ENCODE results near the gene DNAH11.
"Not testable (repeated sequence)": the region's sequence is repeated elsewhere in the genome, so short reads cannot be mapped to it uniquely, and the experiment has no call there.

The DNAH11 gene

DNA sequence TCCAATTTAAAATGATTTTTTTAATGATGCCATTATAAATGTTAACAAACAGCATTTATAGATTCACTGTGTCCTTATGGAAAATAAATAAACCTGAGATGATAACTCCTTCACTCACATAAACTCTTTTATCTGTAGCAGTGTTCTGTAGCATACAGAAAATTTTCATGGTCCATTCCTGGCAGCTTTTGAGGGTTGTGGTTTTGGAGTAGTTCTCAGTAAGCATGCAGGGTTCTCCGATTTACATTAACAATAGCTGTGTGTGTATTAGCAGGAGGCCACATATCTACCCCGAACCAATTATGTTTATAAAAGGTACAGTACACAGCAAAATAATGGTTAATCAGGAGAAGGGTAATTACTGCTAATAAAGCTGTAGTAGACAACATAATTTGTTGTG, 240.2 kb downstream of the DNAH11 start:
- FAIRE-seq, result no peak

DNA sequence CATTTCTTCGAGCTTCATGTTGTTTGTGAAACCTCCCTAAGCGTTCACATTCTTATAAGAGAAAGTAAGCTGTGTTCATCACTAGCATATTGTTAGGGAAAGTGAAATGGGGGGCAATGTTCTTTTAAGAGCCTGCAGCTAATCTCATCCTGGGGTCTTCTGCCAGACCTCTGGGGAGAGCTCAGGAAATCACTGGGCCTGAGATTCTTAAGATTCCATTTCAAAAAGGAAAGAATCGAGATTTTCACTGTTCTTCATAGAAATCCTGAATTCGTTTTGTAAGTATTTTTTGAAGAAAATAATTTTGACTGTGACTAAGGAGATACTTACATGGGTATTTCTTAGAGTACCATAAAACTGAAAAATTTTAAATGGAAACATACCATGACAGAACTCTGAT, 242.2 kb downstream of the DNAH11 start:
- FAIRE-seq, result no peak

- no peak for FAIRE-seq
Measured at GRCh38 chr7:21805791-21806190, 263.0 kb downstream of the DNAH11 start.

DNA sequence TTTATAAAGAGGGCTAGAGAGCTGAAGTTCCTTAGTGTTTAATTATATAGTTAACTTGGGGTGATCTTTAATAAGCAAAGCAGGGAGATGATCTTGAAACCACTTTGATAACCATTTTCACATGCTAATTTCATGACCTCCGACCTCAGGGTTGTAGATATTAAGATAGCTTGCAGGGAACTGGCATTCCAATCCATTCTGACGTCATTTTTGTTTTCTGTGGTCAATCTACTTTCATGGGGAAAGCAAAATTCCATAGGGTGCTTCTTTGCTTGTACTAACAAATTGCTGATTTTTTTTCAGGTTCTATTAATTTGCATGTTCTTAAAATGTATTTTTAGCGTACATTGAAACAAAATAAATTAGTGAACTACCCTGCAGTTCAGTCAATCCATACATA, 263.5 kb downstream of the DNAH11 start:
- FAIRE-seq, result no peak

GRCh38 chr7:21819048-21819447, 276.2 kb downstream of the DNAH11 start:
- FAIRE-seq, result no peak

- no peak for FAIRE-seq
Measured at GRCh38 chr7:21828841-21829240, 286.0 kb downstream of the DNAH11 start.

DNA sequence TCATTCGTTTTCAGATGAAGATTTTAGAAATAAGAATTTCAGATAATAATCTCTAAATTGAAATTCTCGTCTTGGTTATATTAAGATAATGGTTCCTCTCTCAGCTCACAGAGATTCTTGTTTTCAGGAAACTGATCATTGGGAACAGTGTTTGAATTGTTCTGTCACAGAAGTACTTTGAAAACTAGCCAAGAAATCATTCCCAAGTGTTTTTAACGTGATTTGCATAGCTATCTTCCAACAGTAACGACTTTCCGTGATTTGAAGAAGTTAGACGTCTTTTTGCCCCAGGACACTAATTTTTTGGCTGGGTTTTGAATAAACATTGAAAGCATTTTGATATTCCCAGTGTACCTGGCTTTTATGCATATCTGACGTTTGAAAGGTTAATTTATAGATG, 286.9 kb downstream of the DNAH11 start:
- no peak for FAIRE-seq

DNA sequence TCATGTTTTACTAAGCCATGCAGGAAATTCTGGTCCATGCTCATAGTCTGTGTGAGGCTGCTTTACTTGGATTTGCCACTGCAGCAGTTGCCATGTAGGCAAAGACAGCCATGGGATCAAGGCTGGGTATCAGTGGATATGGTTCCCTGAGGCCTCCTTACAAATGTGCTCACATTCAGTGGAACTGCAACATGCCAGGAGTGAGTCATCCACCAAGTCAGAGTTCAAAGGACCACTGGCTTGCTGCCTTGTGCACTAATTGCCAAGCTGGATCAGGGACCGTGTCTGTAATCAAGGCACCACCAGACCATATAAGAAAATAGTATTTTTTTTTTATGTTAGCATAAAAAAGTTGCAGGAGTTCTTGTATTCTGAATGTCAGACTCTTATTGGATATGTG, 301.9 kb downstream of the DNAH11 start:
- no peak for FAIRE-seq

- no peak for FAIRE-seq
Measured at GRCh38 chr7:21850531-21851285, 307.9 kb downstream of the DNAH11 start.

DNA sequence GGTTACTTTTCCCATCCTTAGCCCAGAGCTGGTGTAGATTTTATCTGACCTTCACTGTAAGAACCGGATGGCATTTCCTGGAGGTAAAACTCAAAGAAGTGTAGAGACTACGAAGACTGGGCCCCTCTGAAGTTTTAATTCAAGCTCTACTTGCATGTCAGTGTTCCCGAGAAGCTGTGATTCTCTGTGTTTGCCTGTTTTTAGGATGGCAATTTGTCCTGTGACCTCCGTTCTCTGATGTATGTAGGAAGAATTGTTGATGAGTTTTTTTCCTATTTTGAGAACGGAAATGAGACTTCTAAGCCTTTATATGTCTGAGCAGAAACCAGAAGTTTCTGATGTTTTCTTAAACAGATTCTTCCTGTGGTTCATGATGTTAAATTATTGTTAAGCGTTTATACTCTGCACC, 308.7 kb downstream of the DNAH11 start:
- FAIRE-seq, result no peak

- FAIRE-seq, result not testable (repeated sequence)
Measured at GRCh38 chr7:21865631-21866204, 322.9 kb downstream of the DNAH11 start.

GRCh38 chr7:21866731-21867130, 323.9 kb downstream of the DNAH11 start:
- FAIRE-seq, result no peak

DNA sequence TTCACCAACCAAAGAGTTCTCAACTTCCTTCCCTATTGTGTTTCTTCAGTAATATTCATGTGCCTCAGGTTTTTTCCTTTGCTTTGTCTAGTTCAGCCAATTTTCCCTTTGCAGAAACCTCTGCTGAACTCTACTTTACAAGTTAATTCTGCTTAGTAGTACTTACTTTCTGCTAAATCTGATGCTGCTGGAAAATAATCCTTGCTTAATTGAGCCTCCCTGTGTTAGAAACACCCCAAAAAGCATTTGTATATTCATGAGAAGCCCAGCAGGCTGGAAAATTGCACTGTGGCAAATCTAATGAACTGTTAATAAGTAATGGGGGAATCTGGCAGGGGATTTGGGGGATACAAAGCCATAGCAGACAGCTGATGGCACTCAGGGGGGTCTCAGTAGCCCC, 324.4 kb downstream of the DNAH11 start:
- FAIRE-seq, result no peak

- no peak for FAIRE-seq
Measured at GRCh38 chr7:21867816-21868575, 325.2 kb downstream of the DNAH11 start.

- FAIRE-seq, result no peak
Measured at GRCh38 chr7:21868576-21868850, 325.7 kb downstream of the DNAH11 start.

GRCh38 chr7:21869785-21870402, 327.1 kb downstream of the DNAH11 start:
- no peak for FAIRE-seq

GRCh38 chr7:21883069-21883468, 340.2 kb downstream of the DNAH11 start:
- FAIRE-seq, result no peak

DNA sequence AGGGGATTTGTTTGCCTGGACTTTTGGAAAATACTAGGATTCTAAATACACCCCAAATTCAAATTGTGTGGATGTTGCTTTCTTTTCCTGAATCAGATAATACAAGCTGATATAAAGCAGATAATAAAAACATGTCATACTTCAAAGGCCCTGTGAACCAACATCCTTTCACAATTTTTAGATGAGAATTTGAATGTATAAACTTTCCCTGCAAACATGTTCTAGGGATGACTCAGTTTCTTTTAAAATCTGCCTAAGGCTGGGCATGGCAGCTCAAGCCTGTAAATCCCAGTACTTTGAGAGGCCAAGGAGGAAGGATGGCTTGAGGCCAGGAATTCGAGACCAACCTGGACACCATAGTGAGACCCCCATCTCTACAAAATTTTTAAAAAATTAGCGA, 340.7 kb downstream of the DNAH11 start:
- FAIRE-seq, result not testable (repeated sequence)

DNA sequence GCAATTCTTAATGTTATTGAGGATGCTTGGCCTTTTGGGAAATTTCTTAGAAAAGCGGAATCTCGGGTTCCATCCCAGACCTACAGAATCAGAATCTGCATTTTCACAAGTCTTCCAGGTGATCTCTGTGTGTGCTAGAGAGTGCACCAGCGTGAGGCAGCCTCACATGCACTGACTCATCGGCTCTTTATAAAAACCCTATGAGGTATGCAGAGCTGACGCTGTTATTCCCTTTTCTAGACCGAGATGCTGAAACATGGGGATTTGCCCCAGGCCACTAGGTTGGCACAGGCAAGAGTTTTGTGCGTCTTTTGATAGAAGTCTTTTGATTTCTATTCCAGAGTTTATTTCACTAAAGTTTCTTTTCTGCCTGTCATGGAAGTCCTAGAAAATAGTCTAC, 341.7 kb downstream of the DNAH11 start:
- FAIRE-seq, result no peak

- FAIRE-seq, result no peak
Measured at GRCh38 chr7:21886396-21886795, 343.6 kb downstream of the DNAH11 start.

- peak; percentile 15 for FAIRE-seq
Measured at GRCh38 chr7:21887353-21887752, 344.5 kb downstream of the DNAH11 start.

DNA sequence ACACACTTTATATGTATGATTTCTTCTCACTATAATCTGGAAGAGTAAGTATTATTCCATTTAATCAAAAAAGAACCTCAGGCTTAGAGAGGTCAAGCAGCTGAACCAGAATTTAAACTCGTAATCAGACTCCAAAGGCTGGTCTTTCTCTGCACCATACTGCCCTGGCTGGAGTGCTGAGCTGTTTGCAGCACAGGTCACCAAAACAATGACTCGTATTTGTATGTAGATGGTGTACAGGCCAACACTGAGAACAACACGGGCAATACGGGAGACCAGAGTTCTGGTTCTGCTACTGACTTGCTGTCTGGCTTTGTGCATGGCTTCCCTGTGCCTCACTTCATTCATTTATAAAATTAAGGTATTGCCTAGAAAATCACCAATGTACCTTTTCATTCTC, 344.9 kb downstream of the DNAH11 start:
- FAIRE-seq, result no peak

- no peak for FAIRE-seq
Measured at GRCh38 chr7:21891291-21891690, 348.5 kb downstream of the DNAH11 start.

DNA sequence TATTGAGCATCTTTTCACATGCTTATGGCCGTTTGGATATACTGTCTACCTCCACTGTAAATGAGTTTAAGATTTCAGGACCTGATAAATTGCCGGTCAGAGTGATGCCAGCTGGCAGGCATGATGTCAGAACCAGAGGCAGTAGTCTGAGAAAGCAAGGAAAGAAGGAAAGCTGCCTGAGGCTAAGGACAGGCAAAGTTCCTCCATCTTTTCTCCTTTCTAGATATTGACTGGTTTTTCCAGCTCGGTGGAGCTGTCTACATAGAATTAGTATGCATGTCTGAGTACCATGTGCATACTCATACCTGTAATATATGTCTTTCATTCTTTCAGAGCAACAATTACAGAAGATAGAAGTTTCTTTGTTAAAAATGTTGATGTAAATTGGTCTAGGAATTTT, 350.6 kb downstream of the DNAH11 start:
- FAIRE-seq, result no peak

Data from G401.6 (cell line).